GM12875 (cell line): ENCODE data around the gene ZRANB3.
"Not testable (repeated sequence)": the region's sequence is repeated elsewhere in the genome, so short reads cannot be mapped to it uniquely, and the experiment has no call there.

Experiments
- H3K4me3 ChIP-seq: one replicate; pipeline ENCODE4 v1.5.1; 2011; ENCODE audit warnings: low read depth, low read length, control low read depth
- CTCF ChIP-seq: IDR thresholded peaks from 2 replicates; pipeline ENCODE4 v1.5.1; 2011; ENCODE audit warnings: low read depth, mild to moderate bottlenecking, control low read depth, inconsistent platforms, low read length, moderate library complexity, borderline replicate concordance; ENCODE audit not compliant: insufficient read depth

Gene ZRANB3

DNA sequence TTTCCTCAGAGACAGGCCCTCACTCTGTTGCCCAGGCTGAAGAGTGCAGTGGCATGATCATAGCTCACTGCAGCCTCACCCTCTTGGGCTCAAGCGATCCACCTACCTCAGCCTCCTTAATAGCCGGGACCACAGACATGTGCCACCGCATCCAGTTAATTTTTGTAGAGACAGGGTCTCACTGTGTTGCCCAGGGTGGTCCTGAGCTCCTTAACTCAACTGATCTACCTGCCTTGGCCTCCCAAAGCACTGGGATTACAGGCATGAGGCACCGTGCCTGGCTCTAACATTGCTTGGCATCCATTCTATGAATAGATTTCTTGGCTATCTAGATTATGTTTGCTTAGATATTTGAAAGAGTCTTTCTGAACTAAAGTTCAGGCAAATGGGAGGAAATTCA, 21.9 kb upstream of the ZRANB3 start:
- TF ChIP-seq CTCF, result no peak
- no peak overlapping the region for H3K4me3 ChIP-seq

GRCh38 chr2:135551356-135551755, 20.3 kb upstream of the ZRANB3 start:
- H3K4me3 ChIP-seq, result no peak overlapping the region
- no peak for TF ChIP-seq CTCF

DNA sequence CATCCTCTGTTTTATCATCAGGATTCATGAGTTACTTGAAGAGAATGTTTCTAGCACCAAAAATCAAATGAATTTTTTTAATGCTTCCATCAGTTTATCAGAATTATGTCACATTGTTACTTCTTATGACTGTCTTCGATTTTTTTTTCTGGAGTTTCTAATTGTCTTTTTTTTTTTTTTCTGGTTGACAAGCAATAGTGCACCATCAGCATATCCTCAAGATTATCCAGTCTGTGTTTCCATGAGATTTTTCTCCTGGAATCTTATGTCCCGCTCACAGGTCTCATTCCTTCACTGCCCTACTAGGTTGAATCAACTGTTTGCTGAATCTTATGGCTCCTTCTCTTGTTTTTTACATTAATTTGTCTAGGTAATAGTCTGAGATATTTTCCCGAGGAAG, 16.3 kb upstream of the ZRANB3 start:
- no peak for TF ChIP-seq CTCF
- H3K4me3 ChIP-seq, result no peak overlapping the region

GRCh38 chr2:135546436-135546835, 15.4 kb upstream of the ZRANB3 start:
- H3K4me3 ChIP-seq, result no peak overlapping the region
- TF ChIP-seq CTCF, result no peak

GRCh38 chr2:135533545-135533944, 2.5 kb upstream of the ZRANB3 start:
- H3K4me3 ChIP-seq, result not testable (repeated sequence)

GRCh38 chr2:135532581-135532980, 1.6 kb upstream of the ZRANB3 start:
- no peak for TF ChIP-seq CTCF
- no peak overlapping the region for H3K4me3 ChIP-seq

GRCh38 chr2:135531231-135532197, 496 bp upstream of the ZRANB3 start, which contains the start of gene R3HDM1:
Gene R3HDM1, plus strand, starts transcription at chr2:135531484. Its CDS starts 73,362 bp downstream, at chr2:135604846.
- H3K4me3 ChIP-seq, result peak within 1 kb of the TSS; percentile 76
- peak; percentile 44 for TF ChIP-seq CTCF
